LNCAP (cell line): ENCODE measurements around the gene RNF44.

ENCODE experiments used
- TF ChIP-seq, protein P1 (sequence below): fragments of 450-650 bp; IDR thresholded peaks from 2 replicates; pipeline ENCODE4 v1.5.1; 2017; ENCODE audit warnings: mild to moderate bottlenecking

Gene RNF44

DNA sequence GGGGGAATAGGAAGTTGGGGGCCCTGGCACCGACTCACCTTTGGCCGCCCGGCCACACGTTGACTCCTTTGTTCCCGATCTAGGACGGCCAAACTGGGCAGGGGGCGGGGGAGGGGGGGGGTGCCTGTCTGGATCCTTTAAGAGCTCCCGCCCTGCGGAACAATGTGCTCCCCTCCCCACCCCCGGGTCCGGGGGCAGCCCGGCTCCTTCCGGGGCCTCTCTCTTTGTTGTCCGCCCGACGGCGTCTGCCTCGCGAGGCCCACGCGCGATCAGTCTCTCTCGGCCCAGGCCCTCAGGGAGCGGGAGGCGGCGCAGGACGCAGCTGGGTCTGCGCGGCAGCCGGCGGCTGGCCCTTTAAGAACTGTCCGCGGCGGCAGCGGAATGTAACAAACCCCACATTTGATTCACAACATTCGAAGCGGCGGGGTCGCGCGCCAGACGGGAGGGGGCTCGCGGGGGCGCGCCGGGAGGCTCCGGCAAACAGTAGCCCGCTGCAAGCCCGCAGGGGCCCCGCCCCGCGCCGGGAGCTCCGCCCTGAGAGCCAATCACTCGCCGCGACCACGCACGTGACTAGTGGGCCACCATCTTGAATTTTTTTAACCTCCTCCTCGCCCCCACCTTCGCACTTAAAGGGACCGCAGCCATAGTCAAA, at the start of gene RNF44:
RNF44 (minus strand) TSS at position 501 of the 652 bp plus-strand sequence. CDS start 4,930 bp downstream, outside the sequence.
- TF ChIP-seq, protein P1, sequence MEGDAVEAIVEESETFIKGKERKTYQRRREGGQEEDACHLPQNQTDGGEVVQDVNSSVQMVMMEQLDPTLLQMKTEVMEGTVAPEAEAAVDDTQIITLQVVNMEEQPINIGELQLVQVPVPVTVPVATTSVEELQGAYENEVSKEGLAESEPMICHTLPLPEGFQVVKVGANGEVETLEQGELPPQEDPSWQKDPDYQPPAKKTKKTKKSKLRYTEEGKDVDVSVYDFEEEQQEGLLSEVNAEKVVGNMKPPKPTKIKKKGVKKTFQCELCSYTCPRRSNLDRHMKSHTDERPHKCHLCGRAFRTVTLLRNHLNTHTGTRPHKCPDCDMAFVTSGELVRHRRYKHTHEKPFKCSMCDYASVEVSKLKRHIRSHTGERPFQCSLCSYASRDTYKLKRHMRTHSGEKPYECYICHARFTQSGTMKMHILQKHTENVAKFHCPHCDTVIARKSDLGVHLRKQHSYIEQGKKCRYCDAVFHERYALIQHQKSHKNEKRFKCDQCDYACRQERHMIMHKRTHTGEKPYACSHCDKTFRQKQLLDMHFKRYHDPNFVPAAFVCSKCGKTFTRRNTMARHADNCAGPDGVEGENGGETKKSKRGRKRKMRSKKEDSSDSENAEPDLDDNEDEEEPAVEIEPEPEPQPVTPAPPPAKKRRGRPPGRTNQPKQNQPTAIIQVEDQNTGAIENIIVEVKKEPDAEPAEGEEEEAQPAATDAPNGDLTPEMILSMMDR: no peak

DNA sequence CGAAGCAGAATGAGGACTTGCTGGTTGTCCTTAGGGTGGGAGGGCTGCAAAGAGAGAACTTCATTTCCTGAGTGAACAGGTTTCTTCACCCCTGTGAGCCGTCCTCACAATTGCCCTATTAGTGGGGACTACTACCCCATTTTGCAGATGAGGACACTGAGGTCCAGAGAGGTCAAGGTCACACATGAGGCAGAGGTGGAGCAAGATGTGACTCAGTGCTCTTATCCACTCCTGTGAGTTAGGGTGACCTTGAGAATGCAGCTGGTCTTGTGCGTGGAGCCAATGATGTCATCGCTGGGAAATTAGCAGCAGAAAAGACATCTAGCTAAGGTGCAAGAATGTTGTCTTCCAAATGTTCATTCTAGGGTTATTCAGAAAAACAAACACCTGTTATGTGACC, 45.9 kb upstream of the RNF44 start:
- TF ChIP-seq, protein P1: no peak

DNA sequence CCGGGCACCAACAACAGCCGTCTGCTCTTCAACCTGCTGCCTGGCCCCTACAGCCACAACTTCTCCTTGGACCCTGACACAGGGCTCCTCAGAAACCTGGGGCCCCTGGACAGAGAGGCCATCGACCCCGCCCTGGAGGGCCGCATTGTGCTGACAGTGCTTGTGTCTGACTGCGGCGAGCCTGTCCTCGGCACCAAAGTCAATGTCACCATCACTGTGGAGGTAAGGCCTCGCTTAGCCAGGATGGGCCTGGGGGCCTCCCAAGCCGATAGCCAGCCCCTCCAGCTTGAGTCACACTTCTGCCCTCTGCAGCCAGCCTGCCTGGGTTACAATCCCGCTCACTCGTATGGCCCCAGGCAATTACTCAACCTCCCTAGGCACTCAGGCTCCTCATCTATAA, 44.2 kb upstream of the RNF44 start:
- TF ChIP-seq, protein P1: no peak

DNA sequence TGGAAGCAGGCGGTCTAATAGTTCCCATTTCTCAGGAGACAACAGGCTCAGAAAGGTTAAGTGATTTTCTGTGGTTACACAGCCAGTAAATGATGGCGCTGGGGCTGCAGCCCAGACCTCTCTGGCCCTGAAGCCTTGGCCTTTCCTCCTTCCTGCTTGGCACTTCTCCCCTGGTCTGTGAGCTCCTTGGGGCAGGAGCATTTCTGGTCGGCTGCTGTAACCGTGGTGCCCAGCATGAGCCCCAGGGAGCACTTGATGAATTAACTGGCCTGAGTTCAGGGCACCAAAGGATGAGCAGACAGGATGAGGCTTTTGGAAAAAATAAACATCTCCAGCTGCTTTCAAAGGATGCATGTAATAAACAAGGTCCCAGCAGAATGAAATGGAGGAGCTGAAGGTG, 42.1 kb upstream of the RNF44 start:
- TF ChIP-seq, protein P1: no peak

DNA sequence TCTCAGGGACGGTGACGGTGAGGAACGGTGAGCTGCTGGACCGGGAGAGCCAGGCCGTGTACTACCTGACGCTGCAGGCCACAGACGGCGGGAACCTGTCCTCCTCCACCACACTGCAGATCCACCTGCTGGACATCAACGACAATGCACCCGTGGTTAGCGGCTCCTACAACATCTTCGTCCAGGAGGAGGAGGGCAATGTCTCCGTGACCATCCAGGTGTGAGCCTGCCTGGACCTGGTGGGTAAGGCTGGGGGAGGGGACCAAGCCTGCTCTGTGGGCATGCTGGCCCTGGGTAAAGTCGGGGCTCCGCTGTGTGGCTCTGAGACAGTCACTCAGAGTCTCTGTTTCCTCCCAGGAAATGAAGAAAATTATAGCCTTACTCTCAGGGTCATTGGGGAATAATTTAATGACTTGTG, 41.2 kb upstream of the RNF44 start:
- TF ChIP-seq, protein P1: peak; percentile 64

DNA sequence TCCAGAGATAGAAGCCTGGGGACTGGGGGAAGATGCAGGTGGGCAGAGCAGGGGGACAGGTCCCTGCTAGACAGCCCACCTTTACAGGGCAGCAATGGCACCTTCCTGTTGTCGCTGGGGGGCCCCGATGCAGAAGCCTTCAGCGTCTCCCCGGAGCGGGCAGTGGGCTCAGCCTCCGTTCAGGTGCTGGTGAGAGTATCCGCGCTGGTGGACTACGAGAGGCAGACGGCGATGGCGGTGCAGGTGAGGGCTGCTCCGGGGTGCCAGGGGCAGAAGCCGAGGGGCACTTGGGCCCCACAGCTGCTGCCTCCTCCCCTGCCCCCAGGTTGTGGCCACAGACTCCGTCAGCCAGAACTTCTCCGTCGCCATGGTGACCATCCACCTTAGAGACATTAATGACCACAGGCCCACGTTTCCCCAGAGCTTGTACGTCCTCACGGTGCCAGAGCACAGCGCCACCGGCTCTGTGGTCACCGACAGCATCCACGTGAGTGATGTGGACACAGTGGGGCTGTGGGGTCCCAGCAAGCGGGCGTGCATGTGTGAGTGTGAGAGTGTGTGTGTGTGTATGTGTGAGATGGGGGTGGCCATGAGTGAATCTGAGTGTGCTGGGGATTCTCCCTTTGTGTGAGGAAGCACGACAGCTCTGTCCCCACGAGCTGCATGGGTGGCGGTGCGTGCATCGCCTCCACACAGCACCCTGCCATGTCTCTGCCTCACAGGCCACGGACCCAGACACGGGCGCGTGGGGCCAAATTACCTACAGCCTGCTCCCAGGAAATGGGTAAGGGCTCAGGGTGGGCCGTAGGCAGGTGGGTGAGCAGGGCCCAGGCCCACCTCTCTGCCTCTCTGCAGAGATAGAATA, 40.3 kb upstream of the RNF44 start:
- TF ChIP-seq, protein P1: no peak

DNA sequence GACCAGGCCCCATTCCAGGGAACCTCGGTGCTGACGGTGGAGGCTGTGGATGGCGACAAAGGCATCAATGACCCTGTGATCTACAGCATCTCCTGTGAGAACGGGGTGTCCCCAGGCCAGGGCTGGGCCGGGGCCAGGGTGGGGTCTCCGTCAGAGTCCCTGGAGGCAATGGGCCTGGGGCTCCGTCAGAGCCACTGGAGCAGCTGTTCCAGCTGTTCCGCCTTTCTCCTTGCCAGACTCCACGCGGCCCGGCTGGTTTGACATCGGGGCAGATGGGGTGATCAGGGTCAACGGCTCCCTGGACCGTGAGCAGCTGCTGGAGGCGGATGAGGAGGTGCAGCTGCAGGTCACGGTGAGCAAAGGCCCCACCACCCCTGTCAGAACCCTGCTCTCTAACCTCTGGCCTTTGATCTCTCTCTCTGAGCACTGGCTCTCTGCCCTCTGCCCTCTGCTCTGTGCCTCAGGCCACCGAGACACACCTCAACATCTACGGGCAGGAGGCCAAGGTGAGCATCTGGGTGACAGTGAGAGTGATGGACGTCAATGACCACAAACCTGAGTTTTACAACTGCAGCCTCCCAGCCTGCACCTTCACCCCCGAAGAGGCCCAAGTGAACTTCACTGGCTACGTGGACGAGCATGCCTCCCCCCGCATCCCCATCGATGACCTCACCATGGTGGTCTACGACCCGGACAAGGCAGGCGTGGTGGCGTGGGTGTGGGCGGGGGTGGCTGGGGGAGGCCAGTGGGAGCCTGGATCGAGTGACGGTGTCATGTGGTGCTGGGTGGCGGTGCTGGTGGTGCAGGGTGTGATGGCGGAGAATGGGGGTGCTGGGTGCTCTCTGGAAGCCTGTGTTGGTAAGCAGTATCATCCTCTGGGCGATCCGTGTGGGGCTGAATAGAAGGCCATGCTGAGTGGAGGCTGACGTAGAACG, 38.6 kb upstream of the RNF44 start:
- TF ChIP-seq, protein P1: no peak
